HG02852 (cell line): ENCODE data around the gene NHSL2.
"Not testable (repeated sequence)": the region's sequence is repeated elsewhere in the genome, so short reads cannot be mapped to it uniquely, and the experiment has no call there.

Experiments used
- ATAC-seq: cut with Tn5 transposase; IDR thresholded peaks from one replicate; pipeline ENCODE4 v1.9.1; 2021; ENCODE audit warnings: mild to moderate bottlenecking, moderate library complexity; ENCODE audit not compliant: unreplicated experiment

NHSL2 gene

GRCh38 chrX:71910643-71910985 is at the start of gene NHSL2:
TSS of gene NHSL2 (plus strand) at chrX:71910845.
- no peak for ATAC-seq

- no peak for ATAC-seq
These were observed 43.0 kb upstream of the NHSL2 start for GRCh38 chrX:71867680-71868079.

- not testable (repeated sequence) for ATAC-seq
These were observed 41.1 kb upstream of the NHSL2 start for GRCh38 chrX:71869566-71869965.

- ATAC-seq, result no peak
These were observed 40.2 kb upstream of the NHSL2 start for GRCh38 chrX:71870208-71871098.

GRCh38 chrX:71871367-71871766 is 39.3 kb upstream of the NHSL2 start:
- no peak for ATAC-seq

- no peak for ATAC-seq
These were observed 37.8 kb upstream of the NHSL2 start for GRCh38 chrX:71872542-71873458.

GRCh38 chrX:71873459-71873833 is 37.2 kb upstream of the NHSL2 start:
- ATAC-seq, result no peak

- not testable (repeated sequence) for ATAC-seq
These were observed 33.8 kb upstream of the NHSL2 start for GRCh38 chrX:71876841-71877240.

- ATAC-seq, result no peak
These were observed 25.5 kb upstream of the NHSL2 start for GRCh38 chrX:71885099-71885498.

- ATAC-seq, result no peak
These were observed 15.0 kb upstream of the NHSL2 start for GRCh38 chrX:71895607-71896006.

GRCh38 chrX:71906144-71906543 is 4.5 kb upstream of the NHSL2 start:
- ATAC-seq, result no peak

- ATAC-seq, result no peak
These were observed 2.3 kb upstream of the NHSL2 start for GRCh38 chrX:71908387-71908786.

GRCh38 chrX:71909956-71910355 is 689 bp upstream of the NHSL2 start:
- no peak for ATAC-seq

- ATAC-seq, result no peak
These were observed 513 bp downstream of the NHSL2 start for GRCh38 chrX:71910986-71911730.

- no peak for ATAC-seq
These were observed 1.0 kb downstream of the NHSL2 start for GRCh38 chrX:71911731-71912050.

GRCh38 chrX:71912156-71912555 is 1.5 kb downstream of the NHSL2 start:
- ATAC-seq, result no peak

GRCh38 chrX:71913156-71913950 is 2.7 kb downstream of the NHSL2 start:
- no peak for ATAC-seq

GRCh38 chrX:71917621-71918343 is 7.1 kb downstream of the NHSL2 start:
- no peak for ATAC-seq

- no peak for ATAC-seq
These were observed 8.8 kb downstream of the NHSL2 start for GRCh38 chrX:71919431-71919830.

GRCh38 chrX:71919886-71920285 is 9.2 kb downstream of the NHSL2 start:
- no peak for ATAC-seq
